Measurements from ENCODE around the gene RSPRY1.

RSPRY1 gene

GRCh38 chr16:57185945-57186871, at the start of gene RSPRY1, which contains the start of gene PSME3IP1:
Gene RSPRY1, plus strand, starts transcription at chr16:57186329. Its CDS starts 18,330 bp downstream, at chr16:57204659.
Gene PSME3IP1, minus strand, starts transcription at chr16:57186039. Its CDS starts 12,185 bp downstream, at chr16:57173854.
- TF ChIP-seq EP300 (IDR thresholded peaks at IDR 0.05; ENCODE audit: borderline replicate concordance): peak; percentile 25; the same call in 1 of the 2 replicates
- TF ChIP-seq CEBPB (IDR thresholded peaks at IDR 0.05): no peak
- no peak; the same call in 1 of the 2 replicates for TF ChIP-seq CREB1 (IDR thresholded peaks at IDR 0.05; ENCODE audit: low read depth)
- peak; percentile 80 for TF ChIP-seq ZBTB7A (IDR thresholded peaks at IDR 0.05; ENCODE audit: low read depth)
- peak; percentile 95 for TF ChIP-seq USF1 (IDR thresholded peaks at IDR 0.05)
- TF ChIP-seq YY1 (IDR thresholded peaks at IDR 0.05; ENCODE audit: low read depth): peak; percentile 93
- no peak for TF ChIP-seq FOXM1 (IDR thresholded peaks at IDR 0.05; ENCODE audit: borderline replicate concordance, low read depth)
- TF ChIP-seq TEAD4 (IDR thresholded peaks at IDR 0.05): no peak
- TF ChIP-seq TCF12 (IDR thresholded peaks at IDR 0.05; ENCODE audit: low read depth): peak; percentile 15; the same call in 1 of the 2 replicates
- TF ChIP-seq TAF1 (IDR thresholded peaks at IDR 0.05; ENCODE audit: low read depth): peak; percentile 76
- TF ChIP-seq NFIC (IDR thresholded peaks at IDR 0.05): no peak
- TF ChIP-seq MAX (IDR thresholded peaks at IDR 0.05): peak; percentile 52
- TF ChIP-seq REST (IDR thresholded peaks at IDR 0.05; ENCODE audit: low read depth): no peak
- TF ChIP-seq EGR1 (IDR thresholded peaks at IDR 0.05): peak; percentile 73

GRCh38 chr16:57137043-57137442, 49.1 kb upstream of the RSPRY1 start:
- TF ChIP-seq EP300 (IDR thresholded peaks at IDR 0.05; ENCODE audit: borderline replicate concordance): no peak
- no peak for TF ChIP-seq FOXM1 (IDR thresholded peaks at IDR 0.05; ENCODE audit: borderline replicate concordance, low read depth)
- TF ChIP-seq TEAD4 (IDR thresholded peaks at IDR 0.05): no peak
- TF ChIP-seq TCF12 (IDR thresholded peaks at IDR 0.05; ENCODE audit: low read depth): no peak
- no peak for TF ChIP-seq YY1 (IDR thresholded peaks at IDR 0.05; ENCODE audit: low read depth)
- TF ChIP-seq NFIC (IDR thresholded peaks at IDR 0.05): no peak
- no peak for TF ChIP-seq ZBTB7A (IDR thresholded peaks at IDR 0.05; ENCODE audit: low read depth)
- TF ChIP-seq CEBPB (IDR thresholded peaks at IDR 0.05): no peak
- no peak for TF ChIP-seq RAD21 (IDR thresholded peaks at IDR 0.05; ENCODE audit: low read depth)
- no peak for TF ChIP-seq EGR1 (IDR thresholded peaks at IDR 0.05)
- no peak for TF ChIP-seq USF1 (IDR thresholded peaks at IDR 0.05)

GRCh38 chr16:57137566-57138273, 48.4 kb upstream of the RSPRY1 start:
- TF ChIP-seq TAF1 (IDR thresholded peaks at IDR 0.05; ENCODE audit: low read depth): no peak
- TF ChIP-seq USF1 (IDR thresholded peaks at IDR 0.05): no peak
- TF ChIP-seq TEAD4 (IDR thresholded peaks at IDR 0.05): no peak
- no peak for TF ChIP-seq CEBPB (IDR thresholded peaks at IDR 0.05)
- no peak for TF ChIP-seq EGR1 (IDR thresholded peaks at IDR 0.05)
- no peak for TF ChIP-seq NFIC (IDR thresholded peaks at IDR 0.05)
- no peak for TF ChIP-seq CREB1 (IDR thresholded peaks at IDR 0.05; ENCODE audit: low read depth)
- TF ChIP-seq RAD21 (IDR thresholded peaks at IDR 0.05; ENCODE audit: low read depth): no peak
- no peak for TF ChIP-seq REST (IDR thresholded peaks at IDR 0.05; ENCODE audit: low read depth)
- no peak for TF ChIP-seq FOXM1 (IDR thresholded peaks at IDR 0.05; ENCODE audit: borderline replicate concordance, low read depth)
- TF ChIP-seq YY1 (IDR thresholded peaks at IDR 0.05; ENCODE audit: low read depth): no peak
- no peak for TF ChIP-seq ZBTB7A (IDR thresholded peaks at IDR 0.05; ENCODE audit: low read depth)

- TF ChIP-seq FOXM1 (IDR thresholded peaks at IDR 0.05; ENCODE audit: borderline replicate concordance, low read depth): no peak
- no peak for TF ChIP-seq CEBPB (IDR thresholded peaks at IDR 0.05)
- no peak for TF ChIP-seq REST (IDR thresholded peaks at IDR 0.05; ENCODE audit: low read depth)
- TF ChIP-seq USF1 (IDR thresholded peaks at IDR 0.05): no peak
- no peak for TF ChIP-seq MAX (IDR thresholded peaks at IDR 0.05)
- no peak for TF ChIP-seq EP300 (IDR thresholded peaks at IDR 0.05; ENCODE audit: borderline replicate concordance)
- no peak for TF ChIP-seq CREB1 (IDR thresholded peaks at IDR 0.05; ENCODE audit: low read depth)
- TF ChIP-seq TEAD4 (IDR thresholded peaks at IDR 0.05): no peak
- no peak for TF ChIP-seq RAD21 (IDR thresholded peaks at IDR 0.05; ENCODE audit: low read depth)
- no peak for TF ChIP-seq YY1 (IDR thresholded peaks at IDR 0.05; ENCODE audit: low read depth)
- no peak for TF ChIP-seq EGR1 (IDR thresholded peaks at IDR 0.05)
- no peak for TF ChIP-seq TAF1 (IDR thresholded peaks at IDR 0.05; ENCODE audit: low read depth)
- TF ChIP-seq NFIC (IDR thresholded peaks at IDR 0.05): no peak
- no peak for TF ChIP-seq ZBTB7A (IDR thresholded peaks at IDR 0.05; ENCODE audit: low read depth)
- TF ChIP-seq TCF12 (IDR thresholded peaks at IDR 0.05; ENCODE audit: low read depth): no peak
These were observed 47.7 kb upstream of the RSPRY1 start for GRCh38 chr16:57138281-57138935.
